Endothelial cell of umbilical vein (primary cell): Measurements from ENCODE around the gene KCNA5.

Experiments
- CTCF ChIP-seq, 2 donors: IDR thresholded peaks; 1 replicate in 1 of 2; 2 replicates in 1 of 2; pipeline ENCODE4 v1.5.1; 2011; ENCODE audit warnings: low read length in 2 of 2, mild to moderate bottlenecking in 2 of 2, moderate library complexity in 2 of 2, control low read depth in 1 of 2, inconsistent platforms in 1 of 2, low read depth in 1 of 2; ENCODE audit not compliant: insufficient read depth in 1 of 2; ENCODE audit errors: extremely low read depth in 1 of 2
- EZH2 ChIP-seq: IDR thresholded peaks from 2 replicates; pipeline ENCODE4 v1.6.1; 2012; ENCODE audit warnings: borderline replicate concordance, low read depth, mild to moderate bottlenecking, moderate library complexity, low read length, inconsistent platforms; ENCODE audit not compliant: severe bottlenecking
- FOS ChIP-seq: IDR thresholded peaks from 2 replicates; pipeline ENCODE4 v1.6.1; 2011; ENCODE audit warnings: mild to moderate bottlenecking, low read length, moderate library complexity, borderline replicate concordance; ENCODE audit not compliant: insufficient read depth
- JUN ChIP-seq: IDR thresholded peaks from 2 replicates; pipeline ENCODE4 v1.6.1; 2011; ENCODE audit warnings: borderline replicate concordance, low read depth; ENCODE audit not compliant: insufficient read length, insufficient read depth
- MYC ChIP-seq: IDR thresholded peaks from one replicate; pipeline ENCODE4 v1.6.1; 2011; ENCODE audit warnings: mild to moderate bottlenecking, low read depth, low read length
- POLR2A ChIP-seq: IDR thresholded peaks from 2 replicates; pipeline ENCODE4 v1.6.1; 2012; ENCODE audit warnings: low read depth, mild to moderate bottlenecking, control low read depth, low read length
- POLR2AphosphoS5 ChIP-seq: IDR thresholded peaks from 2 replicates; pipeline ENCODE4 v1.6.1; 2012; ENCODE audit warnings: low read depth, mild to moderate bottlenecking, control low read depth, low read length, moderate library complexity; ENCODE audit not compliant: insufficient read depth

- TF ChIP-seq CTCF (IDR thresholded peaks at IDR 0.05; ENCODE audit: extremely low read depth in 1 of 2, insufficient read depth in 1 of 2, low read depth in 1 of 2, low read length in 2 of 2): no peak
- no peak for TF ChIP-seq POLR2A
- TF ChIP-seq JUN: no peak
- no peak for TF ChIP-seq EZH2
- no peak for TF ChIP-seq POLR2AphosphoS5
- TF ChIP-seq FOS: no peak
- no peak for TF ChIP-seq MYC
Measured at GRCh38 chr12:5076761-5077160, 33.1 kb downstream of the KCNA5 start.
